ENCODE results near the gene CNTNAP2.
A peak's percentile ranks its signal among the peaks of the same experiment; 100 is the strongest.

The CNTNAP2 gene

DNA sequence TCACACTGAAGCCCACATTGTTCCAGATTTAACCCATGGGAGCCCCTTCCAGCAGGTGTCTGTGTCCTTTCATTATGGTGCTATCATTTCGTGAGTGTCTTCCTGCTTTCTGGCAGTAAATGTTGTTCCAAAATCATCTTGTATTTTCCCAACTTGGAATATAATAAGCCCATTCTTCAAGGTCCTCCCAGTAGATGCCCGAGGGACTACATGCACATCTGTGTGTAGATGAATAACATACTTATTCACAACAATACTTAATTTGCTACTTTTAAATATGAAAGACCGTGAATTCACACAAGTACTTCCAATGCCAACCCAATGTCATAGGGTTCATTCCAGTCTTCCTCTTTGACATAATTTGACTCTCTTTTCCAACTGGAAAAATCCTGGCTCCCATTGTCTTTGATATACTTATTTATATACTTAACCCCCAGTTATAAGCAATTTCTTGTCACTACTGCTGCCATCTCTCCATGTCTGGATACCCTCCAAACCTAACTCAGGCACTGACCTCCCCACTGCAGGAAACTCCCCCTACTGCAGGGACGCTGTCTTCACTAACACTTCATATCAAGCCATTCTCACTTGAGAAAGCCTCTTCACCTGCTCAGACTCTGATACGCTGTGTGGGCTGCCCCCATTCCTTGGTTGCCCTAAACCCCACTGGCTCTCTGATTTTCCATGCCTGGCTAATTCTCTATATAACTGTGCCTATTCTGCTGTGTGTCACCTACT is 1119.2 kb downstream of the CNTNAP2 start:
- no peak for DNase-seq
- CTCF ChIA-PET, result no interaction called here
- no peak overlapping the region for H3K4me3 Mint-ChIP-seq

DNA sequence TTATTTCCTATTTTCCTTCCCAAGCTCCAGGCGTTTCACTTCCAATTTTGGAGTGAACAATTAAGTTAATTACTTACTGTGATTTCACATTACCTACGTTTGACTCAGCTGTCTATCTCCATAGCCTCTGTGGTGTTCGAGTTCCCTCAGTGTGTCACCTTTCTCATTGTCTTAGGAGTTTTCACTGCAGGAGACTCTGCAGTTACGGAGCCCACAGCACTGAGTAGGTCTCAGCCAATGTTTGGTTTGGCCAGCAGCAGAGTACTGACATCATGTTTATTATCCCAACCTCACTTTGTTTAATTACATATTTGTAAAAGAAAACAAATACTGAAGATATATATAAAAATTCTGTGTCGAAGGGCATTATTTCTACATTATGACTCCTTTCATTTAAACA is 1123.9 kb downstream of the CNTNAP2 start:
- no peak for DNase-seq
- no peak overlapping the region for H3K4me3 Mint-ChIP-seq

More for the DNA sequence above, 1119.2 kb downstream of the CNTNAP2 start:
- Mint-ChIP-seq H3K9me3 (peaks cover 10% of the 10 kb centered on the region), H3K27me3 (no peaks in the 10 kb centered on the region), H3K36me3 (no peaks in the 10 kb centered on the region), H3K4me1 (no peaks in the 10 kb centered on the region), H3K27ac (no peak overlapping the region)

DNA sequence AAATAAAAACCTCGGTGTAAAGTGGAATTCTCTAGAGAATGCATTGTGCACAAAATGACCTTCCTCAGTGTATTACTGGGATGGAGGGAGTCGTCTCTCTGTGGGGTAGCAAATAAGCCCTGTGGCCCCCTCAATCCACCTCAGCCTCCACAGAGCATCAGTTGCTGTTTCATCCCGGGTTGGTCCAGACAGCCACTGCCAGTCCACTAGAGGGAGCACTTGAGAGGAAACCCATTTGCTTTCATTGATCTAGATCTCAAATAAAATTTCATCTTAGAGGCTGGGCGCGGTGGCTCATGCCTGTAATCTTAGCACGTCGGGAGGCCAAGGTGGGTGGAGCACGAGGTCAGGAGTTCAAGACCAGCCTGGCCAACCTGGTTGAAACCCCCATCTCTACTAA is 1128.7 kb downstream of the CNTNAP2 start:
- H3K27ac Mint-ChIP-seq, result no peak overlapping the region
- H3K4me3 Mint-ChIP-seq, result no peak overlapping the region
- no peaks in the 10 kb centered on the region for H3K4me1 Mint-ChIP-seq
- CTCF ChIA-PET, result interaction anchor here (0.9 kb wide), 1 partner anchor 898 kb away, joined by 3 read pairs; no protein-coding TSS in a partner anchor
- no peaks in the 10 kb centered on the region for H3K36me3 Mint-ChIP-seq
- H3K27me3 Mint-ChIP-seq, result no peaks in the 10 kb centered on the region
- no peaks in the 10 kb centered on the region for H3K9me3 Mint-ChIP-seq
- peak; percentile 24 for DNase-seq

More for the DNA sequence above, 1123.9 kb downstream of the CNTNAP2 start:
- H3K27me3 Mint-ChIP-seq, result no peaks in the 10 kb centered on the region
- peaks cover 6% of the 10 kb centered on the region for H3K9me3 Mint-ChIP-seq
- CTCF ChIA-PET, result interaction anchor here (0.6 kb wide), 1 partner anchor 1023 kb away, joined by 3 read pairs; no protein-coding TSS in a partner anchor
- no peaks in the 10 kb centered on the region for H3K4me1 Mint-ChIP-seq
- no peak overlapping the region for H3K27ac Mint-ChIP-seq
- no peaks in the 10 kb centered on the region for H3K36me3 Mint-ChIP-seq

DNA sequence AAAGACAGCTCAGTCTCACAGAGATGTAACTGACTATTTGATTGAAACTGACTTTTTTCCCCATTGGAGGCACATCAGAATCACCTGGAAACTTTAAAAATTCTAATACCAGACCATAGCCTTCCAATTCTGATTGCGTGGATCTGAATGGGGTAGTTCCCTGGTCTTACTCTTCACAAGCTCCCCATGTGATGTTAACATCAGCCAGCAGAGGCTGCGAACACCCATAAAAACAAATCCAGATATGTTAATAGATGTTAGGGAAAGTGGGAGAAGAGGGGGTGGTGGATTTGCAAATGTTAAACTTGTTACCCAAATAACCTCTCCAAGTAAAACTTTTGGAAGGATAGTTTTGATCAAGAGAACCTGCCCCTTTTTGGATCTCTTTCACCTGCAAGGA is 1133.4 kb downstream of the CNTNAP2 start:
- no peak for DNase-seq
- CTCF ChIA-PET, result no interaction called here
- Mint-ChIP-seq H3K4me3 (no peak overlapping the region), H3K4me1 (no peaks in the 10 kb centered on the region), H3K36me3 (no peaks in the 10 kb centered on the region), H3K27me3 (no peaks in the 10 kb centered on the region), H3K9me3 (peaks cover 2% of the 10 kb centered on the region), H3K27ac (no peak overlapping the region)

DNA sequence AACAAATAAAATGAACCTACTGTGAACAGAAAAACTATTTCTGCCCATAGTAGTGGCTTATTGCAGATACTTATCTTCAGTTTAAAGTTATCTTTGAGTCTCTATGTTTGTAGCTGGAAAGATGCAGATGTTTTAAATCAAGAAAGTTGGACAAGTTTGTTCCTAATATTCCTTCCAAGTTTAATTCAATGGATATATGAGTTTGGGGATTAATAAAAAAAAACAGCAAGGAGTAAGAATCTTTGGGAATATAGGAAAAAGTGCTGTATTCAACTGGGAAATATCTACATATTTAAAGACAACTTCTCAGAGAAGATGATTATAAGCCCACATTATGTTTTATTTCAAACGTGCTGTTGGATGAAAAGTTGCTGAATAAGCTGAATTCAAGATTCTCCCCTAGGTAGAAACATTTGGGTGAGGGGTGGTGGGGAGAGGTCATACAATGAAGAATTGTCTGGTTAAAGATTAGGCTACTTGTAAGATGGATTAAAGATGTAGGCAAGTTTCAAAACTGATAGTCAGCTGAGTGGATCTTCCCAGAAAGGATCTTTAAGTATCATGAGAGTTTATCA is 1135.2 kb downstream of the CNTNAP2 start:
- Mint-ChIP-seq H3K4me3 (no peak overlapping the region), H3K36me3 (no peaks in the 10 kb centered on the region), H3K4me1 (no peaks in the 10 kb centered on the region), H3K27me3 (no peaks in the 10 kb centered on the region), H3K9me3 (peaks cover 2% of the 10 kb centered on the region), H3K27ac (no peak overlapping the region)
- CTCF ChIA-PET, result no interaction called here
- DNase-seq, result no peak

DNA sequence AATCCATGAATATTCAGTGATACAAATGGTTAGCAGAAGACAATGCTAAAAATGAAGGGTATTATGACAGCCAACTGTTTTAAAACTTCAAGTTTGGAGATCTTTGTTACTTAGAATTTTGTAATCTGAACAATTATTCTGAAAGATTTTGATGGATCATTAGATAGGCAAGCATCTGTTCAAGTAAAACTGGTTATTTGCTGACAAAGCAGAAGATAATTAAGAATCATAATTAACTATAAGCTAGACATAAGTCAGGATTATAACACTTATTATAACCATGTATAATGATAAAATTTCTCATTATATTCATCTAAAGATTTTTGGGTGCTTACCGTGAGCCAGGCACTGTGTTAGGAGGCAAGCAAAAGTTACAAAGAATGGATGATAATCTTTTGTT is 1145.1 kb downstream of the CNTNAP2 start:
- no peak overlapping the region for H3K4me3 Mint-ChIP-seq
- H3K27ac Mint-ChIP-seq, result no peak overlapping the region
- CTCF ChIA-PET, result no interaction called here
- H3K9me3 Mint-ChIP-seq, result peaks cover 5% of the 10 kb centered on the region
- DNase-seq, result no peak
- H3K36me3 Mint-ChIP-seq, result no peaks in the 10 kb centered on the region
- no peaks in the 10 kb centered on the region for H3K27me3 Mint-ChIP-seq
- no peaks in the 10 kb centered on the region for H3K4me1 Mint-ChIP-seq

DNA sequence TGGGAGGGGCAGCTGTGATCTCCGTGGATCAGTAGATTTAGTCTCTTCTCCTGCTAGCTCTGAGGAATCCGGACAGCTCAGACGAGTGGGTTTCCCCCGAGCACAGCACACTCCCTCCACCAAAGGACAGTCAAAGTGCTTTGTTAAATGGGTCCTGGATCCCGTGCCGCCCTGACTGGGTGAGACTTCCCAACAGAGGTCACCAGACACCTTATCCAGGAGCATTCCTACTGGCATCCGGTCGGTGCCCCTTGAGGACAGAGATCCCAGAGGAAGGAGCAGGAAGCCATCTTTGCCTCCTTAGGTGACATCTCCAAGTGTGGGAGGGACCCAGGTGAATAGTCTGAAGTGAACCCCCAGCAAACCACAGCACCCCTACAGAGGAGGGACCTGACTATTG is 1148.9 kb downstream of the CNTNAP2 start:
- Mint-ChIP-seq H3K4me1 (no peaks in the 10 kb centered on the region), H3K27me3 (no peaks in the 10 kb centered on the region), H3K9me3 (peaks cover 5% of the 10 kb centered on the region), H3K27ac (no peak overlapping the region), H3K4me3 (no peak overlapping the region), H3K36me3 (no peaks in the 10 kb centered on the region)
- DNase-seq, result no peak
- CTCF ChIA-PET, result no interaction called here

DNA sequence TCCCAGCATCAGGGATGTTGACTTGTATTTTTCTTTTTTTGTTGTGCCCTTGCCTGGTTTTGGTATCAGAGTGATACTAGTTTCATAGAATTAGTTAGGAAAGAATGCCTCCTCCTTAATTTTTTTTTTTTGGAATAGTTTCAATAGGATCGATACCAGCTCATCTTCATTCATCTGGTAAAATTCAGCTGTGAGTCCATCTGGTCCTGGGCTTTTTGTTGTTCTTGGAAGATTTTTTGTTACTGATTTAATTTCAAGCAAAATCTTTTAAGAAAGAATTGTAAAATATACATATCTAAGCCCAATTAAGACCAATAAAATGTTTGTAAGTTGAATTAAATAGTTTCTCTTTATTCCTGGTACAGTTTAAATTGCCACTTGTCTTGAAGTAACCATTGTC is 1159.5 kb downstream of the CNTNAP2 start:
- CTCF ChIA-PET, result no interaction called here
- no peaks in the 10 kb centered on the region for H3K4me1 Mint-ChIP-seq
- H3K27me3 Mint-ChIP-seq, result no peaks in the 10 kb centered on the region
- H3K36me3 Mint-ChIP-seq, result no peaks in the 10 kb centered on the region
- no peak for DNase-seq
- no peak overlapping the region for H3K4me3 Mint-ChIP-seq
- peaks cover 13% of the 10 kb centered on the region for H3K9me3 Mint-ChIP-seq
- no peak overlapping the region for H3K27ac Mint-ChIP-seq

DNA sequence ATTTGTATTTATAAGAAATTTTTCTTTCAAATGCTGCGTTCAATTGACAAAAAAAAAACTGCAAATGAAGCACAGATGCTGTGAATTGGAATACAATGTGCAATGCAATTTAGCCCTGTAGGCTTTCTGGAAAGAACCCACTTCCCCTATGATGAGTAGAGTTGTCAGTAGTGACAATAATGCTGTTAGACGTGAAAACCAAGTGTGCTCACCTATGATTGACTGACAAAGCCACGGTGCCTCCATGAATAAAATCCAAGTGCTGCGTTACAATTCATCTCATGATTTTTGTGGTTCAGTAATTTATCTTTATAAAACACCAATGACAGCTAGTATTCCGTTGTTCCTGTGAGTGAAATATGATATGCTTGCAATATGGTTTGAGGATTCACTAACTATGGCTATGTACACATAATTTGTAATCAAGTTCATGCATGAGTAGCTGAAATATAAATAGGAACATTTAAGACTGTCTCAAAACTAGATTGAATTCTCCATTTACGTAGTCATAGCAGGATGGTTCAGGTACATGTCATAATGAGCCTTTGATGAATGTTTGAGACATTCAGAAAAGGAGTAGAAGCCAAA is 1160.3 kb downstream of the CNTNAP2 start:
- CTCF ChIA-PET, result no interaction called here
- no peak for DNase-seq
- Mint-ChIP-seq H3K4me3 (no peak overlapping the region), H3K4me1 (no peaks in the 10 kb centered on the region), H3K9me3 (peaks cover 11% of the 10 kb centered on the region), H3K27me3 (no peaks in the 10 kb centered on the region), H3K36me3 (no peaks in the 10 kb centered on the region), H3K27ac (no peak overlapping the region)

DNA sequence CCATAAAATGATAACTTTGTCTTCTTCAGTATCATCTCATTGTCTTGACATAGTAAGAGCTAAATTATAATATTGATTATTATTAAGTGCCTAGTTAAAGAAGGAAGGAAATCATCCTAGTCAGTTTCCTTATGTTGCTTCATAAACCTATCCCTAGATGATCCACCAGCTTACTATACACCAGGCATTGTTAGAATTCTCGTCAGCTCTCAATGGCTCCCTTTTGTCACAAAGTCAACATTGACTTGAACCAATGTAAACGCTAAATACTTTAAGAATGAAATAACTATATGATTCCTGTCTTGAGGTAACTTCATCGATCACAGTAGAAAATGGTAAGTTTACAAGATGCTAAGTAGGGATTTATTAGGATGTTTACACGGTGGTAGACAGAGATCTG is 1162.9 kb downstream of the CNTNAP2 start:
- H3K4me3 Mint-ChIP-seq, result no peak overlapping the region
- no peaks in the 10 kb centered on the region for H3K4me1 Mint-ChIP-seq
- H3K9me3 Mint-ChIP-seq, result peaks cover 5% of the 10 kb centered on the region
- no peaks in the 10 kb centered on the region for H3K36me3 Mint-ChIP-seq
- no peaks in the 10 kb centered on the region for H3K27me3 Mint-ChIP-seq
- CTCF ChIA-PET, result no interaction called here
- DNase-seq, result no peak
- no peak overlapping the region for H3K27ac Mint-ChIP-seq

DNA sequence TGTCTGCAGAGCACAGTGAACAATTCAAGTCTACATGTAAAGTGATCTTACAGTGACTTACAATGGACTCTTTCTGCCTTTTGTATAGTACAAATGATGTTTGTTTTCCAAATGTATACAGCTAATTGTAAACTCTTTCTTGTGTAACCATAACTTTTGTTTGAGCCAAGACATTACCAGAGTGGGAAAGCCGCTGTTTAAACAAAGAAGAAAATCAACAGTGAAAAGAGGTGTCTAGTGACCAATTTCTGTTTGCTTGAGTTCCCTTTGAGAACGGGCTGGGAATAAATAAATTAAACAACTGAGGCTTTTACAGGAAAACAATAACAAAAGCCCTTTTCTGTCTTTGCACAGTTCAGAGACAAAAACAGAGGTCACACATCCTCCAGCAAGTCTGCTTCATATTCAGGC is 1163.4 kb downstream of the CNTNAP2 start:
- Mint-ChIP-seq H3K4me1 (no peaks in the 10 kb centered on the region), H3K27ac (no peak overlapping the region), H3K9me3 (peaks cover 5% of the 10 kb centered on the region), H3K27me3 (no peaks in the 10 kb centered on the region), H3K4me3 (no peak overlapping the region), H3K36me3 (no peaks in the 10 kb centered on the region)
- CTCF ChIA-PET, result no interaction called here
- DNase-seq, result no peak

DNA sequence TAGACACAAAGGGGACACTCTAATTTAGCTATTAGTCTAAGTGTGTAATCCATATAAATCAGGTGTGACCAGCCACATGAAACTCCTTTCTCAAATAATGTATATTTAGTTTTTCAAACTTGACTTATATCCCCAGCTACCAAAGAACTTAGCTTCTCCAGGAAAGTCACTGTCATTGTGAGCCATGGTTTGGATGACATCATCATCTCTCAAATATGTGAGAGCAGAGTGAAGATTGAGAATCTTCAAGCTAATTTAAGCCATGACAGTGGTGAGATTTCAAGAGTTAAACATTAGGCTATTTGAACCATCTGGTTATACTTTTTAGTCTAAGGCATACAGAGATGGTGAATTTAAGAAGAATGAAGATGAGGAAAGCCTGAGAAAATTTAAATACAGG is 1165.6 kb downstream of the CNTNAP2 start:
- CTCF ChIA-PET, result interaction anchor here (0.7 kb wide), 1 partner anchor 123 kb away, joined by 4 read pairs; no protein-coding TSS in a partner anchor
- H3K4me3 Mint-ChIP-seq, result no peak overlapping the region
- no peak overlapping the region for H3K27ac Mint-ChIP-seq
- H3K9me3 Mint-ChIP-seq, result peaks cover 2% of the 10 kb centered on the region
- H3K27me3 Mint-ChIP-seq, result no peaks in the 10 kb centered on the region
- H3K4me1 Mint-ChIP-seq, result no peaks in the 10 kb centered on the region
- DNase-seq, result no peak
- H3K36me3 Mint-ChIP-seq, result no peaks in the 10 kb centered on the region

DNA sequence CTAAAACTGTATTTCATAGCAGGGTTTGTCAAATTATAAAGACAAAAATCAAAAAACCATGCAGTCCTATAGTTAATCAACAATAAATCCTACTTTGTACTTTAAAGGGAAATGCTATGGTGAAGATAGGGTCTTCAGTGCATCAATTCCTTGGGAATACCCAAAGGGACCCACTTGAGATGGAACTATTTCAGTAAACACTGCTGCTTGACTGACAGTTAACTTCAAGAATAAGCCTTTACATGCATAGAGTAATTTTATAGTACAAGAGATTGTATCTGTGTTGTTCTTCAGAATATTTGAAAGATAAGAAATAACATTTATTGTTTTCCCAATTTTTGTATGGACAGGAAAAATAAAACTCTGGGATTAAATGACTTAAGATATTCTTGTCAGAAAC is 1179.6 kb downstream of the CNTNAP2 start:
- Mint-ChIP-seq H3K36me3 (no peaks in the 10 kb centered on the region), H3K9me3 (peaks cover 3% of the 10 kb centered on the region), H3K27me3 (no peaks in the 10 kb centered on the region), H3K4me1 (no peaks in the 10 kb centered on the region), H3K4me3 (no peak overlapping the region), H3K27ac (no peak overlapping the region)
- no peak for DNase-seq
- CTCF ChIA-PET, result no interaction called here

DNA sequence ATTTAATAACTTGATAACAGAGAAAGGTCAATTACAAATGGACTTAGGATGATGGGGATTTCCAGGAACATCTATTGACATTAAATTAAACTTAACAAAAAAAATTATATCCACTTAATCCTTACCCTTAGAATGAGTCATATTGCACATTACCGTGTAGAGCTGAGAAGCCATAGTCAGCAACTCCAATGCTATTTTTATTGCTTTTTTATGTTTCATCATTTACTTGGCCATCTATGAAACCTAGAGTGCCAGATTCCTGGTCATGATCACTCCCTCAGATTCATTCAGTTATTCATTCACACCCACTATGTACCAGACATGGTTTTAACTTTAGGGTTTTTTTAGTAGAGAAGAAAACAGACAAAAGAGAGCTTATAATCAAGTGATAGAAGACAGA is 1180.4 kb downstream of the CNTNAP2 start:
- no peak overlapping the region for H3K4me3 Mint-ChIP-seq
- H3K27ac Mint-ChIP-seq, result no peak overlapping the region
- no peaks in the 10 kb centered on the region for H3K27me3 Mint-ChIP-seq
- H3K4me1 Mint-ChIP-seq, result no peaks in the 10 kb centered on the region
- H3K9me3 Mint-ChIP-seq, result peaks cover 3% of the 10 kb centered on the region
- CTCF ChIA-PET, result no interaction called here
- no peak for DNase-seq
- H3K36me3 Mint-ChIP-seq, result no peaks in the 10 kb centered on the region

DNA sequence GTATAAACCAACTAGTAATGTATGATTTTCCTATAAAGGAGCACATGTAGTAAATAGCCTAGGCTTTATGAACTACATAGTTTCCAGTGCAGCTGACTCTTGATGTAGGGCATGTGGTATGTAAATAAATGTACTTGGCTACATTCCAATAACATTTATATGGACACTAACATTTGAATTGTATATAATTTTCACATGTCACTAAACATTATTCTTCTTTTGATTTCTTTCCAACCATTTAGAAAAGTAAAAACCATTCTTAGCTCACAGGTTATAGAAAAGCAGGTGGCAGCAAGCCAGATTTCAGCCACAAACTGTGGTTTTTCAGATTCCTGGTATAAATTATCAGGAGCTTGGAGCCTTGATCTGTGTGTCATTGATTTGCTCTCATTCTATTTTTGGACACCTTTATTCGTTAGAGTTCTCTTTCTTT is 1182.0 kb downstream of the CNTNAP2 start:
- H3K4me1 Mint-ChIP-seq, result no peaks in the 10 kb centered on the region
- no peaks in the 10 kb centered on the region for H3K36me3 Mint-ChIP-seq
- CTCF ChIA-PET, result no interaction called here
- DNase-seq, result no peak
- H3K9me3 Mint-ChIP-seq, result peaks cover 3% of the 10 kb centered on the region
- no peak overlapping the region for H3K27ac Mint-ChIP-seq
- no peak overlapping the region for H3K4me3 Mint-ChIP-seq
- no peaks in the 10 kb centered on the region for H3K27me3 Mint-ChIP-seq
